ENCODE measurements around the gene WDR26.
"Not testable (repeated sequence)": the region's sequence is repeated elsewhere in the genome, so short reads cannot be mapped to it uniquely, and the experiment has no call there.

Gene WDR26

DNA sequence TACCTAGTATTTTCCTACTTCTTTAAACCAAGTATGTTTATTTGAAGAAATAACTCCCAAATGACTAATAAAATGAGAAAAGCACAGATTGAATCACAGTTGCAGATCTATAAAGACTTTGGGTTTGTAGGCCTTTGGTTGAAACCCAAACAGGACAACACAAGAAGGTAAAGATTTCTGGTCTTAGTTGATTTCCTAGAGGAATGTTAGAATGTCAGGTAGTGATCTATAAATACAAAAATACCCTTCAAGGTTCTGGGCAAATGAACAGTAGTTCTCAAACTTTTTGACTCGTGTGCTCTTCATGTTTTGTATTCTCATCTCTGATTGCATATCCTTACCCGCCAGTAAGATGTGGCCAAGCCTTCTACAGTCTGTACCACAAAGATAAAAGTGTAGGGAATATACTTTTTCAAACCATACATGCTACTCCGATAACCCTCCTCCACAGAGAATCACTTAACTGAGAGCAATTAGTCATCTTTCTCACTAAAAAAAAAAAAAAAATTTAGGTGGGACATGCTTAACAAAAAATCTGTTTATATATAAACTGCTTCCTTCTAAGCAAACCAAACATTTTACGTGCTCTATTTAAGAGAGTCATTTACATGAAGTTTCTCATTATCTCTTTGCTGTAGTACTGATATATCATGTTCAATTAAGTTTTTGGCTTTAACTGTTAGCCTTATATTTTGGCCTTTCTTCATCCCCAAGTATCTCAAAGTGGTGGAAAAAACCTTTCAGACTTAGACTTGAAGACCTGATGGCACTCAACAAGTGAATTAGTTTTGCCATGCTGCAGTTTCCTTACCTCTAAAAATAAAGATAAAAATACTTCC lies 42.0 kb downstream of the WDR26 start:
- DNase-seq, result no peak

DNA sequence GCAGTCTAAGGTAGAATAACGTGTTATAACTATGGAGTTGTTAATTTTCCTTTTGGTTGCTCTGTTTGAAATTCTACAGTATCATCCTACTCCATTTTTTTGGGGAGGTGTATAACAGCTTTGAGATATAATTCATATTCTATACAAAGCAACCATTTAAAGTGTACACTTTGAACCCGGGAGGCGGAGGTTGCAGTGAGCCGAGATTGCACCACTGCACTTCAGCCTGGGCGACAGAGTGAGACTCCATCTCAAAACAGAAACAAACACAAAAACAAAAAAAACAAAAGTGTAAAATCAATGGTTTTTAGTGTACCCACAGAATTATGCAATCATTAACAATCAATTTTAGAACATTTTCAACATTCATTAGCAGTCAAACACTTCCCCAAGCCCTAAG lies 44.1 kb downstream of the WDR26 start:
- DNase-seq, result no peak

DNA sequence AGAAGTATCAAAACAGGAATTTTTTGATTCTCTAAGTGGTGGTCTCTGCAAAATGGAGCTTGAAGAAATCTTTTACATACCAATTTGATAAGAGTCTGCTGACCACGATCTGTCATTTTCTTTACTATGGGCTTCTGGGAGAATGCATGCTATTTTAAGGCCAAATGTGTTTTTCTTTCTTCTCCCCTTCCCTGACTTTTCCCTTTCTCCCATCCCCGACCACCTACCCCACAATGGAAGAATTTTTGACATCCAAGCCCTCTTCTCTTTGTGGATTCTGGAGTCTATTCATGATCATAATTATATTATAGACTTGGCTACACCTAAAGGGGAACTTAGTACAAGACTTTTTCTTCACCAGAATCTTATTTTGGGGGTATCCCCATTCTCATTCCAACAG lies 46.7 kb downstream of the WDR26 start:
- DNase-seq, result no peak

DNA sequence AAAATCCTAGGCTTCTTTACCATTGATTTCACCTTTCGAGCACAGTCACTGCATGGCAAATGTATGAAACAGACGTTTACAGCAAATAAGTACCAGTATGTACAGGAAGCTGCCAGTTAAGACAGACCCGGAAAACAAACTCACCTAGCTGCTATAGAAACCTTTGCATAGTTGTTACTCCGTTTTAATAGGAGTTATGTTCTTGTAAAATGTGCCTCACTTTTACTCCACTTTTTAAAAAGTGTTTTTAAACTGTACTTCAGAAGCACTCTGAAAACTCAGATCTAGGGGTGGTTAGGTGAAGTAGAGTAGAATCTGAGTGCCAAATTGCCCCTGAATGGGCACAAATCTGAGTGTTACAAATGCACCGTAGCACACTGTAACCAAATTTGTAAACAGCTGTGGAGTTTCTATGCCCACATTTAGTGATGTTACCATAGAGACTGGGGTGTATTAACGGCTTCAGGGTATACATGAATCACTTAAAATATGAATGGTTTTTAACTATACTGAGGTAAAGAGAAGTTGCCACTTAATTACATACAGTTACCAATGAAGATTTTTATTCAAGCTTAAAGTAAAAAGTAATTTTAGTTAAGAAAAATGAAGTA lies 47.2 kb downstream of the WDR26 start:
- no peak for DNase-seq

- DNase-seq, result no peak
These were observed 51.4 kb downstream of the WDR26 start for GRCh38 chr1:224383218-224383617.

DNA sequence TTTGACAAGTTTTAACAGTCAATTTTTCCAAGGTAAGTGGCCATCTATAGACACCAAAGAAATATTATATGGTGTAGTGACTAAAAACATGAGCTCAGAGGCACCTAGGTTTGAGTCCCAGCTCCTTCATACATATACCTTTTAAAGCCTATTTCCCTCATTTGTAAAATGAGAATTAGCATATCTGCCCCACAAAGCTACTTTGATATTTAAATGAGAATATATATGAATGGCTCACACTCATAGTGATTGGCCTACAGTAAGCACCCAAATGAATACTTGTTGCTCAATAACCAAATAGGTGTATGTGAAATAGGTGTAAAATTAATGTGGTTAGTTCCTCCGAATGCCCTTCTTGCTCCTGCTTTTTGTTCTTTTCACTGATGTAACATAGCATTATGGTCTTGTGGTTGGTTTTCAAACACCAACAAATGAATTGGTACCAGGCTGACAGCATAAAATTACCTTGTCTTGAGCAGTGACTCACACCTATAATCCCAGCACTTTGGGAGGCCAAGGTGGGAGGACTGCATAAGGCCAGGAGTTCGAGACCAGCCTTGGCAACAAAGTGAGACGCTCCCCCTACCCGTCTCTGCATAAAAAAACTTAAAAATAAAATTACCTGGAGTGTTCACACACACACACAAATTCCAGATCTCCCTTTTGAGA lies 52.6 kb downstream of the WDR26 start:
- no peak for DNase-seq

DNA sequence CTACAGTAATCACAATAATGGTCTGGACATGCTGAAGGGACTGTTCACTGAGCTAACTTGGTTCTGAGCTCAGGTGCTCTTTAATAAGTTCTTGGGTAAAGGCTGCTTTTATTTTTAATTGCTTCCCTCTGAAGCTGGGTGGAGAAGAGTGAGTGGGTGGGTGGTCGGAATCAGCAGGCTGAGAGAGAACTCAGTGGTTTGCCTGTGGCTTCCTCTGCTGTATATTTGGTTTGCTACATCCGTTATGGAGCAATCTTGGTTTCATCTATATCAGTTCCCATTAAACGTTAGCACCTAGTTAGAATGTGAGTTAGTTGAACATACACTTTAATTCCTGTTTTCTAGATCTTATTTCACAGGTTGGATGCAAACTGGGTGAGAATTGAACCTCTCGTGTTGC lies 54.6 kb downstream of the WDR26 start:
- no peak for DNase-seq

DNA sequence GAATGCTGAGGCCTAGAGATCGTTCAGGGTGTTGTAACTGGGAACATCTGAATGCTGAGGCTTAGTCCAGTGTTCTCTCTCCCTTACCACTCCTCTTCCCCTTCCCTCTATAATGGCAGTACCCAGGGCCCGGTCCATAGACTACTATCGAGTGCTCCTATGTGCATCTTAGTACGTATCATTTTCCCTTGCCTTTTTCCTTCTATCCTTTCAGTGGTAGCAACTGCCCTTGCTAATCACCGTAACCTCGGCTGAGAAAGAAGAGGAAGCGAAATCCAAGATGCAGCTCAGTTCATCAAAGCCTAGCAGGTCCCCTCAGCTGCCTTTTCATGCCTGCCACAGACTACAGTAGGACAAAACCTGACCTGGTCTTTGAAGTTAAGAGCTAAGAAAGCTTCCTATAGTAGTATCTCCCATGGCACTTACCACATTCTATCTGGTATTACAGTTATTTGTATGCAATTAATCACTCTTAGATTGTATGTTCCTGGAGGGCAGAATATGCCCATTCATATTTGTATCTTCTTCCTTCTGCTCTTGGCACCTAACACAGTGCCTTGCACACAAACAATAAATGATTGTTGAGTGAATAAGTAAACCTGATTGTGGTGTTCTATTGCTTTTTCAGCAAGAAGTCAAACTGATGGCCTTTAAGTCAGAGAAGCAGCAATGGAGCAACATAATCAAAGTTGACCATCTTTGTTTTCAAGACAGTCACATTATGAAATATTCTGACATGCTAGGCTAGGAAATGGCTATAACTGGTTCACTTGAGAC lies 55.6 kb downstream of the WDR26 start:
- no peak for DNase-seq

GRCh38 chr1:224377676-224378006 lies 57.0 kb downstream of the WDR26 start:
- no peak for DNase-seq

DNA sequence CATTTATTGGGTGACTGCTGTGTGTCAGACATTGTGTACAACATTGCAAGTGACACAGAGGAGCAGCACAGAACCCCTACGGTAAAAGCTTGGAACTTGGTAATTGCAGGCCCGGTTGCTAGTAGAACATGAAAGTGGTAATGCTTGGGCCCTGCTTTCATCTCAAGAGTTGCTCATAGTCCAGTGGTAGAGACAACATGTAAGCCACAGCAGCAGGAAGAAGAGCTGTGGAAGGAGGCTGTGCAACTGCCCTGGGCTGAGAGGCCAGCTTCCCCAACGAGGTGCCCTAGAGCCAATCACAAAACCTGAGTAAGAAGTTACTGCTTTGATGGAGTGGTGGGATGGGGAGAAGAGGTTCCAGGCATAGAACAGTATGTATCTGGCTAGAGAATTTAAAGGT lies 59.5 kb downstream of the WDR26 start:
- DNase-seq, result no peak

GRCh38 chr1:224373008-224373590 lies 61.5 kb downstream of the WDR26 start:
- DNase-seq, result no peak

GRCh38 chr1:224368409-224368808 lies 66.2 kb downstream of the WDR26 start:
- no peak for DNase-seq

DNA sequence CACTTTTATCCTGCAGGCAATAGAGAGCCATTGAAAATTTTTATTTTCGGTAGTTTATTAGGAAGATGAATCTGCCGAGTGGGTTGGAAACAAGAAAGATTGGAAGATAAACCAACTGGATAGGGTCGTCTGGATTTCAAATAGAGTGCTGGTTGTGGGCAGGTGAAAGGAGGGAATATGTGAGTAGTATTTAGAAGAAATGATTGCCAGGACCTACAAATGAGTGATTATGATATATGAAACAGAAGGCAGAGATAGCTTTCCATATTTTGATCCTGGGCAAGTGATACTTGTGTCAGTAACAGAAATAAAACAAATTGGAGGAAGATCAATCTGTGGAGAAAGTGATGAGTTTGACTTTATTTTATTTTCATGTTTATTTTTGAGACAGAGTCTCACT lies 75.4 kb downstream of the WDR26 start:
- no peak for DNase-seq

- no peak for DNase-seq
These were observed 76.4 kb downstream of the WDR26 start for GRCh38 chr1:224358237-224358636.

GRCh38 chr1:224357626-224358124 lies 76.9 kb downstream of the WDR26 start:
- no peak for DNase-seq

DNA sequence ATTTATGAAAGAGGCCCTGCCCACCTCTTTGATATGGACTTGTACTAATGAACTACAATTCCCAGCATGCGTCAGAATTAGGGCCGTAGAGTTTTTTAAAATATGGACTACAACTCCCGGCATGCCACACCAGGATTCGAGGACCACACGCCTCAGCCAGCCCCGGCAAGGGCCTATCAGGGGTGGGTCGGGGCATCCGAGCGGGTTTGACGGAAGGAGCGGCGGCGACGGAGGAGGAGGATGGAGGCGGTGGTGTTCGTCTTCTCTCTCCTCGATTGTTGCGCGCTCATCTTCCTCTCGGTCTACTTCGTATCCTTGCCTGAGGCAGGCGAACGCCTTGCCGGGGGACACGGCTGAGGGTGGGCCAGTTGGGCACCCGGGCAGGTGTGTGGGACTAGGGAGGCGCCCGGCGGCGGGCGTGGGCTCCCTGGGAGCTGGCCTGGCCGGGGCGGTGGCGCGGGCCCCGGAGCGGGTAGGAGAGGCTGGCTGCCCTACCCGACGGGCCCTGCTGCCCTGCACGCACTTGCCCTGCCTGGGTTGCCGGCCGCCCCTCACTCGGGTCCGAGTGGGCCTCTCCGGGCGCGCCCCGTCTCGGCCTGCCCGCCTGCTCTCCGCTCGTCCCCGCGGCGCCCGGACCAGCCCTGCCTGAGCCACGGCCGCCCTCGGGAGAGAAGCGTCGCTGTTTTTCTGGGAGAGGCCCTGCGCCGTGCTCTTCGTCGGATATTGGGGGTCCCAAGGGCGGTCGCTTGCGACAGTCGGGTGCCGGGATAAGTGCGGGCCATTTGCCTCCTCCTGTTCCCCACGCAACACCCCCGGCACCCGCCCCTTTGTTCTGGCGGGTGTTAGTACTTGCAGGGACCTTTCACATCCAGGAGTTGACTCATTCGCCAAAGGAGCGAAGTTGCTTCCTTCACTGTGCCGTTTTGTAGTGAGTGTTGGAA lies 77.6 kb downstream of the WDR26 start, which contains the start of gene CNIH4:
Gene CNIH4 (plus strand): TSS at position 195 of the 941 bp plus-strand sequence. CDS start 46 bp downstream, at position 241.
- DNase-seq, result peak; percentile 82 to 92

DNA sequence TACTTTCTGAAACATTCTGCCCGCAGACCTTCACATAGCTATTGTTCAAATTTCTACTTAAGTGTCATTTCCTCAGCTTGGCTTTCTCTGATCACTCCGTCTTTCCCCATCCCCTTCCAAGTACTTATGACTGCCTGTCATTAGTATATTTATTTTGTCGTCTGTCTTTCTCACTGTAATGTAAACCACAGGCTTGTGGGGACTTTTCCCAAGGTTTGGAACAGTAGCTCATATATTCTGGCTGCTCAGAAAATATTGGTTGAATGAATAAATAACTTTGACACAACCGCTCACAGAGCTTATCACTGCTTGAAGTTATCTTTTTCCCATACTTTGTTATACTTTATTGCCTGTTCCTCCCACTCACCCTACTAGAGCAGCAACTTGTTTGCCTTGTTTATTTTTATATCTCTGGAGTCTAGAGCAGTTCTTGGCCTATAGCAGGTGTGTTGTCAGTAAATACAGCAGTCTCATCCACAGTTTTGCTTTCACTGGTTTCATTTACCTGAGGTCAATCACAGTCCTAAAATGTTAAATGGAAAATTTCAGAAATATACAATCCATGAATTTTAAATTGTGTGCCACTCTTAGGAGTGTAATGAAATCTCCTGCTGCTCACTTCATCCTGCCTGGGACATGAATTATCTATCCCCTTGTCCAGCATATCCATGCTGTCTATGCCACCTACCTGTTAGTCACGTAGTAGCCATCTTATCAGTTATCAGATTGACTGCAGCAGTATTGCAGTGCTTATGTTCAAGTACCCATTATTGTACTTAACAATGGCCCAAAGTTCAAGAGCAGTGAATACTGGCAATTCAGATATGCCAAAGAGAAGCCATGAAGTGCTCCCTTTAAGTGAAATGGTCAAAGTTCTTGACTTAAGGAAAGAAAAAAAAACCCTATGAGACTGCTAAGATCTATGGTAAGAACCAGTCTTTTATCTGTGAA lies 80.3 kb downstream of the WDR26 start:
- no peak for DNase-seq

DNA sequence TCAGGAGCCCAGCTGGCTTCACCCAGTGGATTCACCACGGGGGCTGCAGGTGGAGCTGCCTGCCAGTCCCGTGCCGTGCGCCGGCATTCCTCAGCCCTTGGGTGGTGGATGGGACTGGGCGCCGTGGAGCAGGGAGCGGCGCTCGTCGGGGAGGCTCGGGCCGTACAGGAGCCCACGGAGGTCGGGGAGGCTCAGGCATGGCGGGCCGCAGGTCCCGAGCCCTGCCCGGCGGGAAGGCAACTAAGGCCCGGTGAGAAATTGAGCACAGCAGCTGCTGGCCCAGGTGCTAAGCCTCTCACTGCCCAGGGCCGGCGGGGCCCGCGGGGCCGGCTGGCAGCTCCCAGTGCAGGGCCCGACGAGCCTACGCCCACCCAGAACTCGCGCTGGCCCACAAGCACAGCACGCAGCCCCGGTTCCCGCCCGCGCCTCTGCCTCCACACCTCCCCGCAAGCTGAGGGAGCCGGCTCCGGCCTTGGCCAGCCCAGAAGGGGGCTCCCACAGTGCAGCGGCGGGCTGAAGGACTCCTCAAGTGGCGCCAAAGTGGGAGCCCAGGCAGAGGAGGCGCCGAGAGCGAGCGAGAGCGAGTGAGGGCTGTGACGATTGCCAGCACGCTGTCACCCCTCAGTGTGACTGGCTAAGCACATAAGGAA lies 82.0 kb downstream of the WDR26 start:
- DNase-seq, result not testable (repeated sequence)

DNA sequence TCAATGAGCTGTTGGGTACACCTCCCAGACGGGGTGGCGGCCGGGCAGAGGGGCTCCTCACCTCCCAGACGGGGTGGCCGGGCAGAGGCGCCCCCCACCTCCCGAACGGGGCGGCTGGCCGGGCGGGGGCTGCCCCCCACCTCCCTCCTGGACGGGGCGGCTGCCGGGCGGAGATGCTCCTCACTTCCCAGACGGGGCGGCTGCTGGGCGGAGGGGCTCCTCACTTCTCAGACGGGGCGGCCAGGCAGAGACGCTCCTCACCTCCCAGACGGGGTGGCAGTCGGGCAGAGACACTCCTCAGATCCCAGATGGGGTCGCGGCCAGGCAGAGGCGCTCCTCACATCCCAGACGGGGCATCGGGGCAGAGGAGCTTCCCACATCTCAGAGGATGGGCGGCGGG lies 84.9 kb downstream of the WDR26 start:
- not testable (repeated sequence) for DNase-seq

- DNase-seq, result no peak
These were observed 86.5 kb downstream of the WDR26 start for GRCh38 chr1:224348137-224348536.

Measured in NCI-H526 (cell line).